Ascending aorta (tissue), 2 donors: ENCODE data around the gene CPNE7. TPM values are rescaled to one million over a fixed set of nuclear protein-coding genes. Genes with fewer than 3 reads are reported as not detected.

Experiments used
- DNase-seq, 2 donors: peaks; one replicate each; pipeline ENCODE4 v3.0.0-alpha.2; 2019; ENCODE audit warnings: low spot score in 2 of 2
- H3K27ac ChIP-seq, 2 donors: fragments of 200-600 bp; sonication (generic); one replicate each; pipeline ENCODE4 v1.5.1; 2016 to 2017; ENCODE audit warnings: mild to moderate bottlenecking in 1 of 2
- H3K27me3 ChIP-seq: fragments of 200-600 bp; sonication (generic); one replicate; pipeline ENCODE4 v1.5.1; 2017
- H3K36me3 ChIP-seq, 2 donors: fragments of 200-600 bp; sonication (generic); one replicate each; pipeline ENCODE4 v1.5.1; 2016
- H3K4me1 ChIP-seq, 2 donors: fragments of 200-600 bp; sonication (generic); one replicate each; pipeline ENCODE4 v1.5.1; 2016 to 2017; ENCODE audit warnings: mild to moderate bottlenecking in 1 of 2
- H3K4me3 ChIP-seq, 2 donors: fragments of 200-600 bp; sonication (generic); one replicate each; pipeline ENCODE4 v1.5.1; 2016 to 2017; ENCODE audit warnings: mild to moderate bottlenecking in 1 of 2
- H3K9me3 ChIP-seq, 2 donors: fragments of 200-600 bp; sonication (generic); one replicate each; pipeline ENCODE4 v1.5.1; 2016
- intact Hi-C: fragments of 100-400 bp; cut with DNase I; formaldehyde crosslinking; loops from one replicate; pipeline ENCODE4 v1.15.1; 2023
- total RNA-seq: library from RNA; depleted of rRNA; stranded (reverse); fragments of >200 nt; gene quantifications from one replicate; pipeline ENCODE4 v1.1.0, GENCODE V29; 2016
- TF ChIP-seq, protein P1 (sequence below), 3 experiments: fragments of 200-600 bp in 2 of 3; fragments of 450-650 bp in 1 of 3; sonication (generic) in 2 of 3; IDR thresholded peaks; one replicate each; pipeline ENCODE4 v1.5.1; 2016 to 2019; ENCODE audit warnings: antibody characterized with exemption in 3 of 3, mild to moderate bottlenecking in 1 of 3, moderate library complexity in 1 of 3

CPNE7 gene
- total RNA-seq, 1 donor from 2014 or later: not detected

DNA sequence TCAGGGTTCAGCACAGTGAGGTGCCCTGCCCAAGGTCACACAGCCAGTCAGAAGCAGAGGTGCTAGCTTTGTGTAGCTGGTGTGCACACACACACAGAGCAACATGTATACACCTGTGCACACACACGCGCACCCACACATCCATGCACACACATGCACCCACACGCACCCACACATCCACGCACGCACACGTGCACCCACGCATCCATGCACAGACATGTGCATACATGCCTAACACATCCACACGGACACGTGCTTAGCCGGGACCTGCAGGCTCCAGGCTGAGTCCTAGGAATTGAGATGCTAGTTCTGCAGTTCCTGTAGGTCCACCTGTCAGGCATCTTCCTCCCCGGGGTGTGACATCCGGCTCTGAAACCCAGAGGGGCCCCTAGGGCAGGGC lies 24.9 kb downstream of the CPNE7 start:
- Histone ChIP-seq H3K4me1 (no peaks in the 10 kb centered on the region), H3K27ac (no peak overlapping the region), H3K27me3 (no peaks in the 10 kb centered on the region), H3K9me3 (no peaks in the 10 kb centered on the region), H3K4me3 (no peak overlapping the region), H3K36me3 (no peaks in the 10 kb centered on the region)
- TF ChIP-seq, protein P1, sequence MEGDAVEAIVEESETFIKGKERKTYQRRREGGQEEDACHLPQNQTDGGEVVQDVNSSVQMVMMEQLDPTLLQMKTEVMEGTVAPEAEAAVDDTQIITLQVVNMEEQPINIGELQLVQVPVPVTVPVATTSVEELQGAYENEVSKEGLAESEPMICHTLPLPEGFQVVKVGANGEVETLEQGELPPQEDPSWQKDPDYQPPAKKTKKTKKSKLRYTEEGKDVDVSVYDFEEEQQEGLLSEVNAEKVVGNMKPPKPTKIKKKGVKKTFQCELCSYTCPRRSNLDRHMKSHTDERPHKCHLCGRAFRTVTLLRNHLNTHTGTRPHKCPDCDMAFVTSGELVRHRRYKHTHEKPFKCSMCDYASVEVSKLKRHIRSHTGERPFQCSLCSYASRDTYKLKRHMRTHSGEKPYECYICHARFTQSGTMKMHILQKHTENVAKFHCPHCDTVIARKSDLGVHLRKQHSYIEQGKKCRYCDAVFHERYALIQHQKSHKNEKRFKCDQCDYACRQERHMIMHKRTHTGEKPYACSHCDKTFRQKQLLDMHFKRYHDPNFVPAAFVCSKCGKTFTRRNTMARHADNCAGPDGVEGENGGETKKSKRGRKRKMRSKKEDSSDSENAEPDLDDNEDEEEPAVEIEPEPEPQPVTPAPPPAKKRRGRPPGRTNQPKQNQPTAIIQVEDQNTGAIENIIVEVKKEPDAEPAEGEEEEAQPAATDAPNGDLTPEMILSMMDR (IDR thresholded peaks at IDR 0.05): no peak
- no peak for DNase-seq
- intact Hi-C loops: no loop called here

DNA sequence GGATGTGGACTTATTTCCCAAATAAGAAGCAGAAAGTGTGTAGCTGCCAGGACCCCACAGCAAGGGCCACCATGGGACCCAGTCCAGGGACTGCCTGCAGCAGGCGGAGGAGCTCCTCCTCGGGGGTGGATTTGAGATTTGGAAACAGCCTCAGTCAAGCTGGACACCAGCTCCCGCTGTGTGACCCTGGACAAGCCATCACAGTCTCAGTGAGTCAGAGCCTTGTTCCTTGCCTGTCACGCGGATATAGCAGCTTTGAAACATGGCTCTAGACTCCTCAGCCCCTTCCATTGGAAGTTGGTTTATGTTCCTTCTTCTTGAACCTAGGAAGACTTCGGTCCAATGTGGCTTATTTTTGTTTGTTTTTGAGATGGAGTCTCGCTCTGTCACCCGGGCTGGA lies 25.4 kb downstream of the CPNE7 start:
- Histone ChIP-seq H3K36me3 (no peaks in the 10 kb centered on the region), H3K27me3 (no peaks in the 10 kb centered on the region), H3K27ac (no peak overlapping the region), H3K4me3 (no peak overlapping the region), H3K4me1 (no peaks in the 10 kb centered on the region), H3K9me3 (no peaks in the 10 kb centered on the region)
- intact Hi-C loops: no loop called here
- TF ChIP-seq, protein P1 (IDR thresholded peaks at IDR 0.05): no peak
- DNase-seq: no peak

DNA sequence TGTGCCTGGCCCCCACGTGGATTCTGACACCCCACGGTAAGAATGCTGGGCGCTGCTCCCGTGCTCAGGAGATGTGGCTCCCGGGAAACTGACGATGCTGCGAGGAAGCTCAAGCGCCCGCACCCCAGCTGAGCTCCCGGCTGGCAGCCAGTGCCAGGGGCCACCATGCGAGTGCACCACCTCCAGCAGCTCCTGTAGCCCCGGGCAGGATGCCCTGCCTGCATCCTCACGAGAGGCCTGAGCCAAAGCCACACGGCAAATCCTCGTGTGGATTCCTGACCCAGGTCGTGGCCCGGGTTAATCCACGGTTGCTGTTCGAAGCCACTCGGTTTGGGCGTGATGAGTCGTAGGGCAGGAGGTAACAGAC lies 26.3 kb downstream of the CPNE7 start:
- no peaks in the 10 kb centered on the region for H3K27me3 ChIP-seq
- no peak overlapping the region for H3K4me3 ChIP-seq
- intact Hi-C loops: no loop called here
- H3K27ac ChIP-seq: no peak overlapping the region
- no peaks in the 10 kb centered on the region for H3K9me3 ChIP-seq
- DNase-seq: no peak
- H3K4me1 ChIP-seq: no peaks in the 10 kb centered on the region
- TF ChIP-seq, protein P1 (IDR thresholded peaks at IDR 0.05): no peak
- H3K36me3 ChIP-seq: no peaks in the 10 kb centered on the region

DNA sequence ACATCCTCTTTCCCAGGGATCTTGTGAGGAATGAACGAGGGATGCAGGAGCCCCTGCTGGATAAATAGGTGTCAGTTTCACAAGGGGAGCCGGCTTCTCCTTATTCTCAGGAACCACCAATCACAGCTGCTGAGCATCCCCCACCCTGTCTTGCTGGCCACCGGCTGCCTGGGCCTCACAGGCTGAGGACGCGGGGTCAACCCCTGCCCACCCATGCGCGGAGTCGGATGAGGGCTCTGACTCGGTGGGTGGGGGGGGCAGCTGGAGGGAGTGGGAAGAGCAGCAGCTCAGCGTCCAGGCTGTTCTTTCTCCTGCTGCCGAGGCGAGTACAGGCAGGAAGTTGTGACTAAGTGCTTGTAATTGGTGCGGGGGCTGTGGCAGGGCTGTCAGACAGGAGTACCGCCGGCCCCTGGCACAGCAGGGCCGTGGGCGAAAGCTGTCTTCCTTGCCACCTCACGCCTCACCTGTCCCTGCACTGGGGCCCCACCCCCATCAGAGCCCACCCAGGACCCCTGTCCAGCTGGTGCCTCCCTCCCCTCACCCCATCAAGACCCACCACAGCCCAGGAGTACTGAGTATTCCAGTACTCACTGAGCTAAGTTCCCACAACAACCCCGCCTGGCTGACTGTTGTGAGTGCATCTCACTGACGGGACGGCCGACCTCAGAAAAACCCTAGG lies 26.9 kb downstream of the CPNE7 start:
- TF ChIP-seq, protein P1 (IDR thresholded peaks at IDR 0.05): no peak
- intact Hi-C loops: no loop called here
- DNase-seq: peak in 1 of 2 donors; percentile 22
- no peaks in the 10 kb centered on the region for H3K36me3 ChIP-seq
- H3K27ac ChIP-seq: no peak overlapping the region
- no peak overlapping the region for H3K4me3 ChIP-seq
- no peaks in the 10 kb centered on the region for H3K9me3 ChIP-seq
- no peaks in the 10 kb centered on the region for H3K27me3 ChIP-seq
- H3K4me1 ChIP-seq: no peaks in the 10 kb centered on the region

DNA sequence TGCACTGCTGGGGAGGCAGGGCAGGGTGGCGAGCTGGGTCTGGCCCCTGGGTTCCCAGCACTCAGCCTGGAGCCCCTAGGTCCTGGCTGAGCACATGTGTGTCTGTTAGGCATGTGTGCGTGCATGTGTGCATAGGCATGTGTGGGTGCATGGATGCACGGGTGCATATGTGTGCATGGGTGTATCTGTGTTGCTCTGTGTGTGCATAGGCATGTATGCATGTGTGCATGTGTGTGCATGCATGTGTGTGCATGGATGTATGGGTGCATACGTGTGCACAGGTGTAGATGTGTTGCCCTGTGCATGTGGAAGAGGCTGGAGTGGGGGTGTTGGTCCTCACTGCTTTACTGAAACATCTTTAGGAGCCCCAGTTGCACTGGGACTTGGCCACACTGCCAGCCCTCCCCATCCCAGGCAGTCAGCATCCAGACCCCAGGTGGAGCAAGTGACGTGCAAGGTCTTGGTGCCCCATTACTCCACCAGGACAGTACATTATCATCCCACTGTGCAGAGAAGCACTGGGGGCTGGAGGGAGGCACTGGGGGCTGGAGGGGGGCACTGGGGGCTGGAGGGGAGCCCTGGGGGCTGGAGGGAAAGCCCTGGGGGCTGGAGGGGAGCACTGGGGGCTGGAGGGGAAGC lies 27.5 kb downstream of the CPNE7 start:
- H3K36me3 ChIP-seq: no peaks in the 10 kb centered on the region
- intact Hi-C loops: no loop called here
- TF ChIP-seq, protein P1 (IDR thresholded peaks at IDR 0.05): no peak
- no peaks in the 10 kb centered on the region for H3K27me3 ChIP-seq
- H3K9me3 ChIP-seq: no peaks in the 10 kb centered on the region
- H3K4me1 ChIP-seq: no peaks in the 10 kb centered on the region
- H3K4me3 ChIP-seq: no peak overlapping the region
- DNase-seq: no peak
- no peak overlapping the region for H3K27ac ChIP-seq
